Activated B cell treated with CpG ODN at 0.5 μM for 24 hours (primary cell): ENCODE data around the gene PAM16. TPM values are rescaled to one million over a fixed set of nuclear protein-coding genes. Genes with fewer than 3 reads are reported as not detected.

ENCODE experiments used
- ATAC-seq: fragments of 200-7000 bp; cut with Tn5 transposase; one replicate; pipeline ENCODE4 v1.10.0; 2021; ENCODE audit warnings: low read depth, mild to moderate bottlenecking, moderate library complexity
- CTCF ChIA-PET: fragments of 350-600 bp; sonication (Branson Sonifier 250); formaldehyde crosslinking; loops from one replicate; lab custom pipeline; 2021; ENCODE audit warnings: antibody characterized with exemption; lab: Charles Lee
- POLR2A ChIA-PET: fragments of 350-600 bp; sonication (Branson Sonifier 250); formaldehyde crosslinking; loops from one replicate; lab custom pipeline; 2021; ENCODE audit warnings: antibody characterized with exemption; lab: Charles Lee
- DNase-seq: peaks from one replicate; pipeline ENCODE4 v3.0.0; 2022
- H3K27ac Mint-ChIP-seq: one replicate; pipeline ENCODE4 v1.8.0; 2020; ENCODE audit warnings: mixed read lengths
- H3K27me3 Mint-ChIP-seq: one replicate; pipeline ENCODE4 v1.8.0; 2021; ENCODE audit warnings: mixed read lengths
- H3K36me3 Mint-ChIP-seq: one replicate; pipeline ENCODE4 v1.8.0; 2021; ENCODE audit warnings: low read depth, mixed read lengths
- H3K4me1 Mint-ChIP-seq: one replicate; pipeline ENCODE4 v1.8.0; 2021; ENCODE audit warnings: mixed read lengths
- H3K4me3 Mint-ChIP-seq: one replicate; pipeline ENCODE4 v1.8.0; 2020; ENCODE audit warnings: mild to moderate bottlenecking, mixed read lengths
- H3K9me3 Mint-ChIP-seq: one replicate; pipeline ENCODE4 v1.8.0; 2020; ENCODE audit warnings: mixed read lengths
- intact Hi-C: fragments of 100-400 bp; cut with micrococcal nuclease; formaldehyde crosslinking; loops from one replicate; pipeline ENCODE4 v1.15.1; 2024
- total RNA-seq: library from RNA; stranded (reverse); gene quantifications from 2 replicates; pipeline ENCODE4 v1.2.3, GENCODE V29; 2022
- TF ChIP-seq, protein P1 (sequence below): fragments of 200-600 bp; IDR thresholded peaks from one replicate; pipeline ENCODE4 v1.8.0; 2022; ENCODE audit warnings: antibody characterized with exemption, mild to moderate bottlenecking

Gene PAM16
- total RNA-seq, 1 donor from 2014 or later, result 58.1 TPM

DNA sequence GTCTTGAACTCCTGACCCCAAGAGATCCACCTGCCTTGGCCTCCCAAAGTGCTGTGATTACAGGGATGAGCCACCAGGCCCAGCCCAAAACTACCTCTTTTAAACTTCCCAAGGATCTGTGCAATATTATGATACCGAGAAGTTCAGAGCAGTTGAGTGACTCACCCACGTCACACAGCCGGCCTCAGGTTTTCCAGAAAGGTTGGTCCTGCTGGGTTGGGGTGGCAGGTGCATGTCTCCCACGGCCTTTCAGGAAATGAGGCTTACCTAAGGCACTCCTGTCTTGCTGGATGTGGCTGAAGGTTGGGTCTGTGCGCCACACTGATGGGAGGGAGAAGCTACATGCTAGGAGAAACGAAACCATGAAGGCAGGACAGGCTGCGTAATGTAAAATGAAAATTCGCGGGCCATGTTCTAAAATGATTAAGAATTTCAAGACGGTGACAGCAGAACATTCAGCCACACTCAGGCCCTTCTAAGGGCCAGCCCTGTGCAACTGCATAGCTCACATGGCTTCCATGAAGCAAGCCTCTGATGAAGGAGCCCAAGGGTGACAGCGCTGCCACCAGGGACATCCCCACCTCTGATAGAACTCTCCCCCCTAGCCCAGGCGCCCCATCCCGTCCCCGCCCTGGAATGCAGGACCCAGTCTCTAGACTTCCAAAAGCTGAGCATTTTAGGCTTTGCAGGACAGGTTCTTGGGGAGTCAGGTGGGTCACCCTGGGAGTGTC lies 41.9 kb downstream of the PAM16 start:
- ATAC-seq, result no peak

DNA sequence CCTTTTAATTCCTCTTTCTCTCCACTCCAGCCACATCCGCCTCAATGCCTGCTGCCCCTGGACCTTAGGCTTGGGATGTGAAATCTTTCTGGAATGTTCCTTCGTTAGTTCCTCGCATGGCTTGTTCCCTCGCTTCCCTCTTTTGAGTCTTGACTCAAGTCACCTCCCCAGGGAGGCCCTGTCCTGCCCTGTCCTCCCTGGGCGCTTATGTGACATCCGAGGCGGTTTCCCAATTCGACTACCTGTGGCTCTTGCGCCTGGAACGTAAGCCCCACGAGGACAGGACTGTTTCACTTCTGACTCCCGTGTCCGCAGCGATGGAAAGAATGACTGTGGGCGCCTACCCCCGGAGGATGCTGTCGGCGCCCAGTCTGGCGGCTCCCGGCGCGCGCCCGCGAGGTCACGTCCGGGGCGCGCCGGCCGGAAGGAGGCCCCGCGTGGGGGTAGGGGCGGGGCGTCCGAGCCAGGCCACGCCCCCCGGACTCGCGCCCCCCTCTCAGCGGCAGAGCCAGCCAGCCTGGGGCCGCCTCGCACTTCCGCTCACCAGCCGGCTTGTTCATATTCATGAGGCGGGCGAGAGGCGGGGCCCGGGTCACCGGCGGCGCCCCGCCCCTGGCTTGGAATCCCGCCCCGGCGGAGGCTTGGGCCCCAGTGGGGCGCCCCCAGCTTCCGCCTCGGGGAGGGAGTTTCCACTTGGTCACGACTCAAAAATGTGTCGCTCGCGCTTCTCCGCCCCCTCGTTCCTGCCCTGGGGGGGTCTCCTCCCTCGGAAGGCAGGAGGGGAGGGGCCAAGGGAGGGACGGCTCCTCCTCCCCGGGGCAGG lies 43.7 kb downstream of the PAM16 start:
- Mint-ChIP-seq H3K36me3 (peaks cover 3% of the 10 kb centered on the region), H3K9me3 (no peaks in the 10 kb centered on the region), H3K4me1 (peaks cover 25% of the 10 kb centered on the region), H3K4me3 (peak overlapping the region; percentile 91), H3K27ac (peak overlapping the region; percentile 95), H3K27me3 (no peaks in the 10 kb centered on the region)
- POLR2A ChIA-PET, result interaction anchor here (0.6 to 3.0 kb wide), 12 partner anchors 16 to 600 kb away, joined by 3 to 26 read pairs (median 4); partner anchors contain the start of genes PAM16 and TFAP4
- intact Hi-C loops, result loop anchor here (1.0 to 5.0 kb wide), 9 partner anchors 9 to 790 kb away; partner anchors contain the start of genes ADCY9, EEF2KMT, GLIS2 and PAM16
- TF ChIP-seq, protein P1, sequence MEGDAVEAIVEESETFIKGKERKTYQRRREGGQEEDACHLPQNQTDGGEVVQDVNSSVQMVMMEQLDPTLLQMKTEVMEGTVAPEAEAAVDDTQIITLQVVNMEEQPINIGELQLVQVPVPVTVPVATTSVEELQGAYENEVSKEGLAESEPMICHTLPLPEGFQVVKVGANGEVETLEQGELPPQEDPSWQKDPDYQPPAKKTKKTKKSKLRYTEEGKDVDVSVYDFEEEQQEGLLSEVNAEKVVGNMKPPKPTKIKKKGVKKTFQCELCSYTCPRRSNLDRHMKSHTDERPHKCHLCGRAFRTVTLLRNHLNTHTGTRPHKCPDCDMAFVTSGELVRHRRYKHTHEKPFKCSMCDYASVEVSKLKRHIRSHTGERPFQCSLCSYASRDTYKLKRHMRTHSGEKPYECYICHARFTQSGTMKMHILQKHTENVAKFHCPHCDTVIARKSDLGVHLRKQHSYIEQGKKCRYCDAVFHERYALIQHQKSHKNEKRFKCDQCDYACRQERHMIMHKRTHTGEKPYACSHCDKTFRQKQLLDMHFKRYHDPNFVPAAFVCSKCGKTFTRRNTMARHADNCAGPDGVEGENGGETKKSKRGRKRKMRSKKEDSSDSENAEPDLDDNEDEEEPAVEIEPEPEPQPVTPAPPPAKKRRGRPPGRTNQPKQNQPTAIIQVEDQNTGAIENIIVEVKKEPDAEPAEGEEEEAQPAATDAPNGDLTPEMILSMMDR, result no peak
- peak; percentile 86 for ATAC-seq
- CTCF ChIA-PET, result interaction anchor here (1.5 to 4.9 kb wide), 3 partner anchors 19 to 24 kb away, joined by 3 to 37 read pairs (median 7); no protein-coding TSS in a partner anchor
- peak; percentile 98 for DNase-seq

More for the DNA sequence above, 41.9 kb downstream of the PAM16 start:
- peaks cover 27% of the 10 kb centered on the region for H3K4me1 Mint-ChIP-seq
- no peak for DNase-seq
- no peaks in the 10 kb centered on the region for H3K9me3 Mint-ChIP-seq
- H3K4me3 Mint-ChIP-seq, result peak overlapping the region; percentile 16
- TF ChIP-seq, protein P1, result no peak
- ChIA-PET CTCF (interaction anchor here (0.9 to 5.0 kb wide), 7 partner anchors 9 to 94 kb away, joined by 3 to 37 read pairs (median 8); no protein-coding TSS in a partner anchor), POLR2A (interaction anchor here (1.0 to 1.1 kb wide), 4 partner anchors 8 to 56 kb away, joined by 3 to 4 read pairs (median 3); no protein-coding TSS in a partner anchor)
- peak overlapping the region; percentile 56 for H3K27ac Mint-ChIP-seq
- intact Hi-C loops, result loop anchor here (1.0 to 5.0 kb wide), 6 partner anchors 10 to 788 kb away; partner anchors contain the start of genes ADCY9, EEF2KMT, PAM16 and SEC14L5
- peaks cover 5% of the 10 kb centered on the region for H3K27me3 Mint-ChIP-seq
- peaks cover 3% of the 10 kb centered on the region for H3K36me3 Mint-ChIP-seq

DNA sequence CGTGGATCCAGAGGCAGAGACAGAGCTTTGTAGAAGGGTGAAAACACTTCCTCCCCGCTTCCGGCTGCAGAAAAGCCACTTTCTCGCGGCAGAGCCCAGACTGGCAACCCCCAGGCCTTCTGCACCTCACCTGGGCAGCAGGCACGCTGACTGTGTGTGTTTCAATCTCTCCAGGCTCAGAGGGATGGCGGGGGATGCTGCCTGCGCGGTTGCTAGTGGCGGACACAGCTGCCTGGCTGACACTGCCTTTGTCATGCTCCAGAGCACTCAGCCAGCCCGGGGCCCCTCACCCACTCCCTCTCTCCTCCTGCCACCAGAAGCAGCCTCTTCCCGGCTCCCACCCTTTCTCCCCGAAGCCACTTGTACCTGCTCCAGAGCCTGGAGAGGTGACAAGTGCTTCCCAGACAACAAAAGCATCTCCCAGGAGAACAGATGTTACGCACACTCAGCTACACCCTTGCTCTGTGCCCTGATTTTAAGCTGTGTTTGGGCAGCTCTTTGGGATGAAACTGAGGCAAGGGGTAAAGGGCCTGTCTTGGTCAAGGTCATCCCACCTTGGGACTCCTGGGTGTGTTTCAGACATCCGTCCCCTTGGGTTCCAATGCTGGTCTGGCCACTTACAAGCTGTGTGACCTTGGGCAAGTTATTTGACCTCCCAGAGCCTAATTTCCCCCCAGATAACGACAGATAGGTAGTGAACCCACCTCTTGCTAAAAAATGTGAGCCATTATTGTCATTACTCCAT lies 44.5 kb downstream of the PAM16 start:
- POLR2A ChIA-PET, result interaction anchor here (0.5 to 3.0 kb wide), 8 partner anchors 20 to 656 kb away, joined by 3 to 26 read pairs (median 4); partner anchors contain the start of genes PAM16 and TFAP4
- peak overlapping the region; percentile 95 for H3K27ac Mint-ChIP-seq
- intact Hi-C loops, result loop anchor here (1.0 to 5.0 kb wide), 8 partner anchors 10 to 791 kb away; partner anchors contain the start of genes ADCY9, EEF2KMT, GLIS2 and SEC14L5

DNA sequence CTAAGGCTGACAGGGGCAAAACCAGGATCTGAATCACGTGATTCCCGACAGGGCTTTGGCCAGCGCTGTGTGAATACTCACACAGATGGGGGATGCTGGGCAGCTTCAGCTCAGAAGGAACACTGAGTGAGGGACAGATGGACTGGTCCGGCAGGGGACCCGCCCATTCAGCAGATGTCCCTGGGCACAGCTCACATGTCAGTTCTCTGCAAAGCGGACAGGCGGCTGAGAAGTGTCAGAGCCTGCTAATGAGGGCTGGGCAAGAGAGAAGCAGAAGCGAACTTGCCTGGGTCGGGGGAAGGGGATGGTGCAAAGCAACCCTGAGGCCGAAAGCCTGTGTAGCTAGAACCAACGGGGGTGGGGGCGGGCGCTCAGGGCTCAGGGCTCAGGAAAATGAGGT lies 47.1 kb downstream of the PAM16 start:
- intact Hi-C loops, result no loop called here
- H3K27me3 Mint-ChIP-seq, result no peaks in the 10 kb centered on the region
- ChIA-PET POLR2A (interaction anchor here (0.6 kb wide), 1 partner anchor 86 kb away, joined by 3 read pairs; no protein-coding TSS in a partner anchor), CTCF (interaction anchor here (1.3 kb wide), 1 partner anchor 26 kb away, joined by 4 read pairs; no protein-coding TSS in a partner anchor)
- DNase-seq, result no peak
- peaks cover 3% of the 10 kb centered on the region for H3K36me3 Mint-ChIP-seq
- H3K4me3 Mint-ChIP-seq, result no peak overlapping the region
- TF ChIP-seq, protein P1, result no peak
- ATAC-seq, result no peak
- peaks cover 16% of the 10 kb centered on the region for H3K4me1 Mint-ChIP-seq
- no peaks in the 10 kb centered on the region for H3K9me3 Mint-ChIP-seq
- no peak overlapping the region for H3K27ac Mint-ChIP-seq

More for the DNA sequence above, 44.5 kb downstream of the PAM16 start:
- TF ChIP-seq, protein P1, result no peak
- DNase-seq, result no peak
- CTCF ChIA-PET, result interaction anchor here (0.6 to 2.4 kb wide), 4 partner anchors 9 to 23 kb away, joined by 3 to 7 read pairs (median 4); no protein-coding TSS in a partner anchor
- ATAC-seq, result no peak
- Mint-ChIP-seq H3K9me3 (no peaks in the 10 kb centered on the region), H3K27me3 (no peaks in the 10 kb centered on the region), H3K36me3 (peaks cover 3% of the 10 kb centered on the region), H3K4me1 (peaks cover 25% of the 10 kb centered on the region), H3K4me3 (peak overlapping the region; percentile 91)
